Left colon (tissue), 2 donors: Measurements from ENCODE around the gene ART3. TPM values are rescaled to one million over a fixed set of nuclear protein-coding genes. Genes with fewer than 3 reads are reported as not detected.
"Not testable (repeated sequence)": the region's sequence is repeated elsewhere in the genome, so short reads cannot be mapped to it uniquely, and the experiment has no call there.

Source experiments
- ATAC-seq: fragments of 200-7000 bp; cut with Tn5 transposase; one replicate; pipeline ENCODE4 v1.9.1; 2020; ENCODE audit warnings: mild to moderate bottlenecking, moderate library complexity
- DNase-seq, 2 donors: peaks; one replicate each; pipeline ENCODE4 v3.0.0-alpha.2; 2020
- intact Hi-C, 2 donors: fragments of 100-400 bp; cut with DNase I in 1 of 2; cut with micrococcal nuclease in 1 of 2; formaldehyde crosslinking; loops; one replicate each; pipeline versions ENCODE4 v1.11.2 to v1.14.0; 2022; cut with DNase I, micrococcal nuclease
- long read RNA-seq: library from polyadenylated mRNA; unstranded; transcript quantifications from one replicate; pipeline ENCODE4 v2.0.0, GENCODE V29; 2021
- total RNA-seq, 2 donors: library from RNA; stranded (reverse); fragmentation: NEBNext Ultra II Directional; extraction: Animal tissue kit (Norgen Biotek cat#: 25700); gene quantifications; one replicate each; pipeline ENCODE4 v1.2.1, GENCODE V29; 2021
- donor health status: DM: no; HTN: no; CAD: no.
- donor health status: DM: yes; HTN: yes; CAD: no.

ART3 gene, protein sequence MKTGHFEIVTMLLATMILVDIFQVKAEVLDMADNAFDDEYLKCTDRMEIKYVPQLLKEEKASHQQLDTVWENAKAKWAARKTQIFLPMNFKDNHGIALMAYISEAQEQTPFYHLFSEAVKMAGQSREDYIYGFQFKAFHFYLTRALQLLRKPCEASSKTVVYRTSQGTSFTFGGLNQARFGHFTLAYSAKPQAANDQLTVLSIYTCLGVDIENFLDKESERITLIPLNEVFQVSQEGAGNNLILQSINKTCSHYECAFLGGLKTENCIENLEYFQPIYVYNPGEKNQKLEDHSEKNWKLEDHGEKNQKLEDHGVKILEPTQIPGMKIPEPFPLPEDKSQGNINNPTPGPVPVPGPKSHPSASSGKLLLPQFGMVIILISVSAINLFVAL
- total RNA-seq: 1 to 10 TPM; 1.1 to 3.6 TPM
- long read RNA-seq, partial matches to known transcripts: 0 of 2 reads
- long read RNA-seq, other reads (novel, unspliced or antisense): 2 of 2 reads

DNA sequence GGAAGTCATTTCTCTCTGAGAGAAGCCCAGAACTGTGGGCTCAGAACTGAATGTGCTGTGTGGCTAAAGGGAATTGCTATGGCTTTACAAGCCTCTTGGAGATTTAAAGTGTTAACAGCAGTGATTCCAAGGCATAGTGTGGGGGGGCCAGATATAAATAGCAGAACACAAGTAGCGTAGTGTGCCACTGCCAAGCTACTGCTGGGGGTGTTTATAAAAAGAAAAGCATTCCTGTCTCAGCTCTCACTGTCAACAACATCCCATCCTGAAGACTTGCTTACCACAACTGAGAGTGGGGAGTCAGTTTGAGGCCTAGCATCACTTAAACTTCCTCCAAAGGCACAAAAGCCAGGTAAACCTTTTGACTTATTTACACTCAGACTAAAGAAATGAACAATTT is at the start of gene ART3:
Gene ART3, plus strand, starts transcription at position 242 of the 400 bp plus-strand sequence. CDS start 1,181 bp downstream, outside the sequence.
- DNase-seq (no peak), ATAC-seq (no peak)
- intact Hi-C loops: no loop called here

GRCh38 chr4:76028350-76028765 is 46.2 kb upstream of the ART3 start:
- intact Hi-C loops: no loop called here
- no peak for DNase-seq
- peak; percentile 74 for ATAC-seq

GRCh38 chr4:76029300-76029699 is 45.2 kb upstream of the ART3 start:
- no peak for ATAC-seq
- intact Hi-C loops: no loop called here
- DNase-seq: no peak

DNA sequence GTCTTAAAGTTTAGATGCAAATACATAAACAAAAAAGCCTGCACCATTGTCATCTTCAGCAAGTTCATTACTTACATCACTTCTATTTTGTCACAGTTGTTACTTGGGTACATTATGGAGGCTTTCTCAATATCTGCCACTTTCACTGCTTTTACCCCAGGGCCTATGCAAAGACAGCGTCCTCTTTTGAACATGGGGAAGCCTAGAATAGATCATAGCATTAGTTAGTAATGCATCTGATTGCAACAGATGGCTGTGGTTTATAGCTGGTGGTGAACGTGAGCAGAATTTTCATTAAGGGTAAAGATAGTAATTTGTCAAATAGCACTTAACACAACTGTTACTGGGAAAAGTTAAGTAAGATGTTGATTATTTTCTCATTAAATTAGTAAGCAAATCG is 39.4 kb upstream of the ART3 start:
- no peak for DNase-seq
- no peak for ATAC-seq
- intact Hi-C loops: no loop called here

DNA sequence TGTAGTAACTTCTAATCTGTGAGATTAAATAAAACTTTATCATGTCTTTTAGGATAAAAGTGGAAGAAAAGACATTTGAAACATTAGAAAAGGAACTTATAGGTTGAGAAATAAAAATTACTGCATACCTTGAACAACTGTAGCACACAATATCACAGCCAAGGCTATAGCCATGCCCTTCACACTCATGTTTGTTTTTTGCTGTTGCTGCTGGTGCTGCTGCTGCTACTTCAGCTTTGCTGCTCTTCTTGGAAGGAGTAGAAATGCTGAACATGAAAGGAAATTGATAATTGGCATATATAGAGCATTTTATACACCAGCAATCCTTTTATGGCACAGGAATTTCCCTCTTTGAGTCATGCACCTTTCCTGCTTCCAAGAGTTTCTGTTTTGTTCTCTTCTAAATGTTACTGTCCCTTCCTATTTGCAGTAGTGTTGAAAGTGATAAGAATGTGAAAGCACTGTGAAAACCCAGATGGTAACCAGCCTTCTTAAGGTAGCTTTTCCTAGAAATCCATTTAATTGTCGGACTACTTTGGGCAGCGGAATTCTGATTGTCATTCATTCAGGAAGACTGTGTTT is 38.6 kb upstream of the ART3 start, which contains the start of gene CXCL11:
Gene CXCL11, minus strand, starts transcription at position 272 of the 582 bp plus-strand sequence. Its CDS starts 83 bp downstream, at position 189.
- intact Hi-C loops: no loop called here
- peak; percentile 65 for ATAC-seq
- no peak for DNase-seq

DNA sequence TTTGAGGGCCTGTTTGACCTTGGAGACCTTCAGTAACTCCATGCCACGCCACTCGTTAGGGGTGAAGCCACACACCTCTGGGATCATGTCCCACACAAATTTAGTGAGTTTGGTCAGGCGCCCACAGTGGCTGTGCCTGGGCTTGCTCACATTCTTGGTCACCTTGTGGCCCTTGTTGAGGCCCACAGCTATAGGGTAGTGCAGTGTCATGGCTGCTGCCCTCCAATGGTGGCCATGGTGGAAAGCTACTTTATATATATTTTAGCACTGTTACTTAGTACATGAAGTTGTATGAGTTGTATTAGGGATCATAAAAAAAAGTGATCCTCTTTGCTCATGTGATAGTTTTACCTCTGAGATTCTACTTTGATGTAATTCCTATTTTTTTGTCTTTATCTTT is 37.7 kb upstream of the ART3 start:
- intact Hi-C loops: no loop called here
- DNase-seq (no peak), ATAC-seq (no peak)

GRCh38 chr4:76042241-76042998 is 32.1 kb upstream of the ART3 start:
- ATAC-seq, DNase-seq, intact Hi-C loops: not testable (repeated sequence)

DNA sequence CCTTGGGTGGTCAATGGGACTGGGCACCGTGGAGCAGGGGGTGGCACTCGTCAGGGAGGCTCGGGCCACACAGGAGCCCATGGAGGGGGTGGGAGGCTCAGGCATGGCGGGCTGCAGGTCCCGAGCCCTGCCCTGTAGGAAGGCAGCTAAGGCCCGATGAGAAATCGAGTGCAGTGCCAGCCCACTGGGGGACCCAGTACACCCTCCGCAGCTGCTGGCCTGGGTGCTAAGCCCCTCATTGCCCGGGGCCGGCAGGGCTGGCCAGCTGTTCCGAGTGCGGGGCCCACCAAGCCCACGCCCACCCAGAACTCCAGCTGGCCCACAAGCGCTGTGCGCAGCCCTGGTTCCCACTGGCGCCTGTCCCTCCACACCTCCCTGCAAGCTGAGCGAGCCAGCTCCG is 31.2 kb upstream of the ART3 start:
- DNase-seq, ATAC-seq, intact Hi-C loops: not testable (repeated sequence)

- DNase-seq, ATAC-seq, intact Hi-C loops: not testable (repeated sequence)
These were observed 29.8 kb upstream of the ART3 start for GRCh38 chr4:76044686-76045085.

DNA sequence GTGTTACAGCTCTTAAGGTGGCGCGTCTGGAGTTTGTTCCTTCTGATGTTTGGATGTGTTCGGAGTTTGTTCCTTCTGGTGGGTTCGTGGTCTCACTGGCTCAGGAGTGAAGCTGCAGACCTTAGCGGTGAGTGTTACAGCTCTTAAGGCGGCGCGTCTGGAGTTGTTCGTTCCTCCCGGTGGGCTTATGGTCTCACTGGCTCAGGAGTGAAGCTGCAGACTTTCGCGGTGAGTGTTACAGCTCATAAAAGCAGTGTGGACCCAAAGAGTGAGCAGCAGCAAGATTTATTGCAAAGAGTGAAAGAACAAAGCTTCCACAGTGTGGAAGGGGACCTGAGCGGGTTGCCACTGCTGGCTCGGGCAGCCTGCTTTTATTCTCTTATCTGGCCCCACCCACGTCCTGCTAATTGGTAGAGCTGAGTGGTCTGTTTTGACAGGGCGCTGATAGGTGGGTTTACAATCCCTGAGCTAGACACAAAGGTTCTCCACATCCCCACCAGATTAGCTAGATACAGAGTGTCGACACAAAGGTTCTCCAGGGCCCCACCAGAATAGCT is 24.6 kb upstream of the ART3 start:
- intact Hi-C loops, DNase-seq, ATAC-seq: not testable (repeated sequence)

GRCh38 chr4:76050560-76051050 is 23.9 kb upstream of the ART3 start:
- DNase-seq, intact Hi-C loops, ATAC-seq: not testable (repeated sequence)

DNA sequence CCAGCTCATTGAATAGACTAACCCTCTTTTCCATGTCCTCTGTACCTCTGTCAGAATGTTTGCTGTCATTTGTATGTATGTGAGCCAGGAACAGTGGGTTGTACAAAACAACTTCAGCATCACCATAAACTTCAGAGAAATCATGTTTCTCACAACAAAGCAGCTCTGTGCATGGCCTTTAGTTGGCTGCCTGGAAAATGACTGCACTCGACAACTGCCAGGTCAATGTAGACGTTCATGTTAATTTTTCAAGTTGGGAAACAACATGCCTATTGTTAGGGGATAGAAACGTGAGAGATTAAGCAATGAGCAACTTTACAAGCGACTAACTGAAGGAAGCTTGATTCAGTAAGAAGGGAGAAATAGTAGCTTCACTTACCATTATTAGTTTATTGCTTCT is 20.8 kb upstream of the ART3 start:
- peak; percentile 61 for ATAC-seq
- intact Hi-C loops: no loop called here
- DNase-seq: no peak

GRCh38 chr4:76055016-76055415 is 19.5 kb upstream of the ART3 start:
- DNase-seq: no peak
- ATAC-seq: peak; percentile 87
- intact Hi-C loops: no loop called here

DNA sequence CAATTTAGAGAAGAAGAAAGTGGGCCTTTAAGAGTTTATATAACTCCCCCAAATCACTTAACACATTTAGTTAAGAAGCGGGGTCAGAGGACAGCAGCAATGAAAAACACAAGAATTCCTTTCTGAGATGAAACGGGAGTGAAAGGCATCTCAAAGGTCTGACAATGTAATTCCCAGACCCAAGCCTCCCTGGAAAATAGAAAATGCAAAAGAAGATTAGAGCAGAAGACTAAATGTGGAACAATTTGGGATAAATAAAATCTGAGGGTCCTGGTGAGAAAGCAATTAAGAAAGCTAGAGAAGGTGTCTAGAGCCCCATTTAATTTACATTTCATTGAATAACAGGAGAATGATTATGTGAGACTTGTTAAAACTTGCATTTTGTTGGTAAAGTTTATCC is 19.1 kb upstream of the ART3 start:
- intact Hi-C loops: no loop called here
- no peak for DNase-seq
- ATAC-seq: no peak

GRCh38 chr4:76058302-76058701 is 16.2 kb upstream of the ART3 start:
- no peak for ATAC-seq
- intact Hi-C loops: no loop called here
- DNase-seq: no peak

DNA sequence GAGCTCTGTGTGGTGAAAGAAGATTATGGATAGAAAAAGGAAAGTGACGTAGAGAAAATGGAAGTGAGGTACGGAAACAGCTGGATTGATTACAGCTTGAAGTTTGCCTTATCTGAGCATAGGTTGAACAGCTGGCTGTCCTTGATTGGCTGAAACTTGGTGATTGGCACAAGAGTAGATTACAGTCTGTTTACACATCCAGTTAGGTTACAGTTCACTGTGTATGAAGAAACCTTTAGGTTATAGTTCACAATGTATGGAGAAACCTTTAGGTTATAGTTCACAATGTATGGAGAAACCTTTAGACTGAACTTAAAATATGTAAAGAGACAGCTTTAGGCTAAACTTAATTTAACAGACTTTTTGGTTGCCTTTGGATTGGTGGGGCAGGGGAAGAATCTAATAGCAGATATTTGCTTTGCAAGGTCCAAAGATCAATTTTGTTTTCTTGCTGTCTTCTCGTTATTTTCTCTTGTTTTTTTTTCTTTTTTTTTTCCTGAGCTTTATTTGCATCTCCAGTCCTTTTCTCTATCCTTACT is 15.6 kb upstream of the ART3 start:
- ATAC-seq (peak; percentile 79), DNase-seq (peak; percentile 27 to 52)
- intact Hi-C loops: no loop called here

DNA sequence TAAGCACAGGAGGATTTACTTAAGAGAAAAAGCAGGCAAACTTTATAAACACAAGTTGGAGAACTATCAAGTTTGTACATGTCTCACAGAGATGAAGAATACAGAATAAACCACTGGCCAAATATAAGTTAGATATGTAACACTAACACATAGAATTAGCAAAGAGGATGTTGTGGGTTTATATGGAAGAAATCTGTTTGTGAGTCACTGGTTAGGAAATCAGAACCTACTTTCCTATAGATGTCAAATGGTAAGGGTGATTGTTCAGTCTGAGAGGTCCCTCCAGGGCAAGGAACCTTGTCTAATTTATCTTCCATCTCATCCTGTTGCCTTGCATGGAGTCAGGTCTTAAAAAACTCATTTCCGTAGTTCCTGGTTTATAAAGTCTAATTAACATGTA is 14.8 kb upstream of the ART3 start:
- ATAC-seq: peak; percentile 26
- intact Hi-C loops: no loop called here

DNA sequence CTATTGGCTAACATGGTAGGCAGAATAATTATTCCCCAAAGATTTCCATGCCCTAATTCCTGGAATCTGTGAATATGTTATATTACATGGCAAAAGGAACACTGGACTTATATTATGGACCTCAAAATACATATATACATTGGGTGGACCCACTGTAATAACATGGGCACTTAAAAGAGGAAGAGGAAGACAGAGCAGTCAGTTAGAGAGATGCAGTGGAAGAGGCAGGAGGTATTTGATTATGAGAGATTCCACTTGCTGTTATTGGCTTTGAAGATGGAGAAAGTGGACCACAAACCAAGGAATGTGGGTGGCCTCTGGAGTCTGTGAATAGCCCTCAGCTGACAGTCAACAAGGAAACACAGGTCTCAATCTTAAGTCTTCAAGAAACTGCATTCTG is 14.0 kb upstream of the ART3 start:
- intact Hi-C loops: no loop called here
- DNase-seq (no peak), ATAC-seq (peak; percentile 46)

More for the DNA sequence above, 14.8 kb upstream of the ART3 start:
- no peak for DNase-seq

DNA sequence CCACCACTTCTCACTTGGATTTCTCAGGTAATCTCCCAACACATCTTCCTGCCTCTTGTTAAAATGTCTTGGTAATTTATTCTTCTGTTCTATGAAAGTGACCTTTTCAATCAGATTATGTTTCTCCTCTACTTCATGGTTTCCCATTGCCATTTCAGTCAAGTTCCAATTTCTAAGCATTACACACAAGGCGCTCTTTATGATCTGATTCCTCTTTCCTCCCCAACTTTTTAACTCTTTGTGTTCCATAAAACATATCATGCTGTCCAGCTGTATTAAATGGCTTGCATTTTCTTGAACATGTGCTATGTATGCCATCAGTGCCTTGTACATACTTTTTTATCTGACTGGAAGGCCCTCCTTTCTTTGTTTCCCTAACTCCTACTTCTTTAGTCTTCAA is 13.1 kb upstream of the ART3 start:
- intact Hi-C loops: no loop called here
- DNase-seq: no peak
- ATAC-seq: no peak
